Caco-2 (cell line): ENCODE data around the gene TNFAIP1. TPM values are rescaled to one million over a fixed set of nuclear protein-coding genes. Genes with fewer than 3 reads are reported as not detected.

Experiments
- BruUV-seq: library from RNA; stranded (reverse); fragments of 400-500 nt; replicated peaks from 2 replicates; lab custom pipeline; 2021; lab: Mats Ljungman, UMichigan
- CTCF ChIA-PET: fragments of 300-600 bp; sonication (Branson Sonifier 250); formaldehyde crosslinking; loops from one replicate; lab custom pipeline; 2022; ENCODE audit warnings: antibody characterized with exemption; lab: Charles Lee
- POLR2A ChIA-PET: fragments of 300-600 bp; sonication (Branson Sonifier 250); formaldehyde crosslinking; loops from one replicate; lab custom pipeline; 2022; ENCODE audit warnings: antibody characterized with exemption; lab: Charles Lee
- DNase-seq, 2 experiments: peaks; one replicate each; pipeline versions ENCODE4 v3.0.0 to v3.0.0-alpha.2; 2020 to 2022
- H3K27me3 ChIP-seq: replicated peaks from 2 replicates; pipeline ENCODE4 v1.6.0; 2011; ENCODE audit warnings: low read length; ENCODE audit not compliant: control insufficient read depth, insufficient read depth
- H3K36me3 ChIP-seq: 2 replicates; pipeline ENCODE4 v1.5.1; 2011; ENCODE audit warnings: low read length; ENCODE audit not compliant: control insufficient read depth, insufficient read depth
- H3K4me1 ChIP-seq: fragments of 250-450 bp; sonication (Bioruptor Pico); 2 replicates; pipeline ENCODE4 v1.5.1; 2020; ENCODE audit warnings: mild to moderate bottlenecking
- H3K4me3 ChIP-seq: 2 replicates; pipeline ENCODE4 v1.5.1; 2011; ENCODE audit warnings: low read depth, mild to moderate bottlenecking, control low read depth, low read length
- H3K9me3 ChIP-seq: fragments of 250-450 bp; sonication (Bioruptor Pico); 2 replicates; pipeline ENCODE4 v1.5.1; 2020; ENCODE audit warnings: mild to moderate bottlenecking, moderate library complexity
- H3K27ac Mint-ChIP-seq: one replicate; pipeline ENCODE4 v1.8.0; 2022; ENCODE audit warnings: mixed read lengths; ENCODE audit not compliant: unreplicated experiment
- H3K27me3 Mint-ChIP-seq: one replicate; pipeline ENCODE4 v1.8.0; 2022; ENCODE audit warnings: mixed read lengths; ENCODE audit not compliant: insufficient read depth, unreplicated experiment
- H3K36me3 Mint-ChIP-seq: one replicate; pipeline ENCODE4 v1.8.0; 2022; ENCODE audit warnings: mild to moderate bottlenecking, mixed read lengths; ENCODE audit not compliant: insufficient read depth, unreplicated experiment
- H3K4me1 Mint-ChIP-seq: one replicate; pipeline ENCODE4 v1.8.0; 2022; ENCODE audit warnings: low read depth, mixed read lengths; ENCODE audit not compliant: unreplicated experiment
- H3K4me3 Mint-ChIP-seq: one replicate; pipeline ENCODE4 v1.8.0; 2022; ENCODE audit warnings: mild to moderate bottlenecking, moderate library complexity, mixed read lengths; ENCODE audit not compliant: unreplicated experiment
- H3K9me3 Mint-ChIP-seq: one replicate; pipeline ENCODE4 v1.8.0; 2022; ENCODE audit warnings: mixed read lengths; ENCODE audit not compliant: unreplicated experiment
- CTCF ChIP-seq, 2 experiments: fragments of 200-600 bp in 1 of 2; IDR thresholded peaks; 1 replicate in 1 of 2; 2 replicates in 1 of 2; pipeline versions ENCODE4 v1.5.1 to v1.8.0; 2011 to 2022; ENCODE audit warnings: antibody characterized with exemption in 1 of 2, control low read depth in 1 of 2, inconsistent platforms in 1 of 2, low read depth in 1 of 2, low read length in 1 of 2, mild to moderate bottlenecking in 1 of 2, moderate library complexity in 1 of 2; ENCODE audit not compliant: insufficient read depth in 1 of 2, severe bottlenecking in 1 of 2, unreplicated experiment in 1 of 2
- intact Hi-C: fragments of 100-400 bp; cut with micrococcal nuclease; formaldehyde crosslinking; loops from one replicate; pipeline ENCODE4 v1.10.0; 2022; ENCODE audit not compliant: unreplicated experiment
- total RNA-seq: library from RNA; stranded (reverse); gene quantifications from 2 replicates; pipeline ENCODE4 v1.2.3, GENCODE V29; 2022

Gene TNFAIP1
- total RNA-seq, 1 experiment from 2014 or later, result 105 TPM

- POLR2A ChIA-PET, result interaction anchor here (0.5 to 4.7 kb wide), 18 partner anchors 9 to 329 kb away, joined by 3 to 87 read pairs (median 5); partner anchors contain the start of genes IFT20, POLDIP2 and TNFAIP1
- CTCF ChIA-PET, result interaction anchor here (0.6 to 6.0 kb wide), 28 partner anchors 9 to 329 kb away, joined by 3 to 45 read pairs (median 5); partner anchors contain the start of genes IFT20, PIGS, POLDIP2 and SLC46A1
Measured at GRCh38 chr17:28370035-28370743, 34.6 kb downstream of the TNFAIP1 start, which contains the start of gene VTN. TSS of gene VTN (minus strand) at chr17:28370307. CDS start at chr17:28370203, 104 bp downstream.

DNA sequence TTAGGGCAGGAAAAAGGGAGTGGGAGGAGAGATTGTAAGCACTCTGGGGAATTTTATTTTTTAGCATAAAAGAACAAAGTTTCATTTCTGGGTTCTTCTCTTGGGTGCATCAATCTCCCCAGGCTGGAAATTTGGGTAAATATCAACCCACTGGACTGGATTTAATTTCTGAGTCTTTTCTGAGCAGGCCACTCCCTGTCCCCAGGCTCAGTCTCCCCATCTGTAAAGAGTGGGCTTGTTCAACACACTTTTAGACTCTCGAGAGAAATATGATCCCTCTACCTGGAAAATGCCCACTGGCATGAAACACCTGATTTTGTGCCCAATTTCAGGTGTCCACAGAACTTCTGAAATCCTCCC is 35.2 kb downstream of the TNFAIP1 start:
- intact Hi-C loops, result loop anchor here (1.0 kb wide), 2 partner anchors 10 to 34 kb away; no protein-coding TSS in a partner anchor
- Histone ChIP-seq H3K4me1 (peaks cover 46% of the 10 kb centered on the region), H3K9me3 (no peaks in the 10 kb centered on the region), H3K4me3 (peak overlapping the region; percentile 40), H3K27me3 (no peaks in the 10 kb centered on the region), H3K36me3 (peaks cover 14% of the 10 kb centered on the region)
- peak overlapping the region; percentile 75 for H3K4me3 Mint-ChIP-seq
- H3K36me3 Mint-ChIP-seq, result peaks cover 54% of the 10 kb centered on the region
- H3K27me3 Mint-ChIP-seq, result no peaks in the 10 kb centered on the region
- CTCF ChIA-PET, result interaction anchor here (0.6 to 6.0 kb wide), 21 partner anchors 9 to 137 kb away, joined by 3 to 45 read pairs (median 5); partner anchors contain the start of genes IFT20, POLDIP2, SLC46A1 and TNFAIP1
- no peak for DNase-seq
- POLR2A ChIA-PET, result interaction anchor here (1.0 to 4.7 kb wide), 14 partner anchors 10 to 105 kb away, joined by 3 to 87 read pairs (median 5); partner anchors contain the start of genes IFT20, POLDIP2 and TNFAIP1
- no peak for TF ChIP-seq CTCF (IDR thresholded peaks at IDR 0.05; ENCODE audit: insufficient read depth in 1 of 2, low read depth in 1 of 2, low read length in 1 of 2, severe bottlenecking in 1 of 2, unreplicated experiment in 1 of 2)
- H3K27ac Mint-ChIP-seq, result peak overlapping the region; percentile 88
- TSS peak; percentile 53 for BruUV-seq
- no peaks in the 10 kb centered on the region for H3K9me3 Mint-ChIP-seq
- peaks cover 54% of the 10 kb centered on the region for H3K4me1 Mint-ChIP-seq

More at GRCh38 chr17:28370035-28370743, 34.6 kb downstream of the TNFAIP1 start, which contains the start of gene VTN:
- Mint-ChIP-seq H3K4me1 (peaks cover 54% of the 10 kb centered on the region), H3K4me3 (peak within 1 kb of the TSS; percentile 75), H3K9me3 (no peaks in the 10 kb centered on the region), H3K27ac (peak within 1 kb of the TSS; percentile 88), H3K27me3 (no peaks in the 10 kb centered on the region), H3K36me3 (peaks cover 54% of the 10 kb centered on the region)
- DNase-seq, result peak; percentile 100
- TF ChIP-seq CTCF (IDR thresholded peaks at IDR 0.05; ENCODE audit: insufficient read depth in 1 of 2, low read depth in 1 of 2, low read length in 1 of 2, severe bottlenecking in 1 of 2, unreplicated experiment in 1 of 2), result peak in 1 of 2 experiments; percentile 67
- peak within 1 kb of the TSS; percentile 46 for H3K4me3 ChIP-seq
- intact Hi-C loops, result loop anchor here (1.0 kb wide), 1 partner anchor 34 kb away; no protein-coding TSS in a partner anchor
- peaks cover 46% of the 10 kb centered on the region for H3K4me1 ChIP-seq
- no TSS peak for BruUV-seq
- no peaks in the 10 kb centered on the region for H3K27me3 ChIP-seq
- H3K36me3 ChIP-seq, result peaks cover 14% of the 10 kb centered on the region
- H3K9me3 ChIP-seq, result no peaks in the 10 kb centered on the region
